Endothelial cell of umbilical vein (primary cell): ENCODE data around the gene PSD2. TPM values are rescaled to one million over a fixed set of nuclear protein-coding genes. Genes with fewer than 3 reads are reported as not detected.

ENCODE experiments used
- BruUV-seq: library from RNA; stranded (reverse); fragments of 400-500 nt; replicated peaks from 2 replicates; lab custom pipeline; 2021; lab: Mats Ljungman, UMichigan
- CTCF ChIA-PET: fragments of 300-600, 350-600 bp; sonication (Branson Sonifier 250); formaldehyde crosslinking; loops from one replicate; lab custom pipeline; 2021; ENCODE audit warnings: antibody characterized with exemption, inconsistent platforms; lab: Charles Lee
- POLR2A ChIA-PET: fragments of 300-600, 350-600 bp; sonication (Branson Sonifier 250); formaldehyde crosslinking; loops from one replicate; lab custom pipeline; 2021; ENCODE audit warnings: antibody characterized with exemption, inconsistent platforms; lab: Charles Lee
- DNase-seq: peaks from one replicate; pipeline ENCODE4 v3.0.0-alpha.2; 2011; ENCODE audit warnings: low read depth, low spot score
- FAIRE-seq: peaks from 2 replicates; lab custom pipeline; 2011; peaks lifted over from hg19 to GRCh38; lab: Jason Lieb, UNC
- H2AFZ ChIP-seq: 2 replicates; pipeline ENCODE4 v1.6.0; 2012; ENCODE audit warnings: low read depth, low read length, control low read depth, inconsistent platforms
- H3K27ac ChIP-seq: 2 replicates; pipeline ENCODE4 v1.5.1; 2011; ENCODE audit warnings: low read depth, mild to moderate bottlenecking, control low read depth, low read length, moderate library complexity; ENCODE audit not compliant: insufficient read depth
- H3K27me3 ChIP-seq, 2 experiments: 2 replicates each; pipeline versions ENCODE4 v1.6.0 to v1.6.1; 2011; ENCODE audit warnings: low read length in 2 of 2, mixed read lengths in 1 of 2; ENCODE audit not compliant: control insufficient read depth in 2 of 2, insufficient read depth in 2 of 2
- H3K36me3 ChIP-seq, 2 experiments: 2 replicates in 1 of 2; 3 replicates in 1 of 2; pipeline ENCODE4 v1.5.1; 2011; ENCODE audit warnings: low read length in 2 of 2, mild to moderate bottlenecking in 1 of 2, moderate library complexity in 1 of 2; ENCODE audit not compliant: control insufficient read depth in 2 of 2, insufficient read depth in 2 of 2; ENCODE audit errors: extremely low read depth in 1 of 2
- H3K4me1 ChIP-seq: 3 replicates; pipeline ENCODE4 v1.5.1; 2011; ENCODE audit warnings: mild to moderate bottlenecking, low read length; ENCODE audit not compliant: control insufficient read depth, insufficient read depth; ENCODE audit errors: extremely low read depth
- H3K4me2 ChIP-seq: 2 replicates; pipeline ENCODE4 v1.6.1; 2011; ENCODE audit warnings: low read length, control low read depth, mixed read lengths; ENCODE audit not compliant: insufficient read depth
- H3K4me3 ChIP-seq, 3 experiments: fragments of 200-600 bp in 1 of 3; sonication (generic), shearing (Covaris generic) in 1 of 3; replicated peaks in 1 of 3; 2 replicates each; pipeline ENCODE4 v1.5.1; 2011 to 2016; ENCODE audit warnings: control low read depth in 3 of 3, low read length in 3 of 3, mild to moderate bottlenecking in 2 of 3, inconsistent platforms in 1 of 3, low read depth in 1 of 3, moderate library complexity in 1 of 3; ENCODE audit not compliant: insufficient read depth in 1 of 3
- H3K79me2 ChIP-seq: 2 replicates; pipeline ENCODE4 v1.6.0; 2012; ENCODE audit warnings: low read length, inconsistent platforms; ENCODE audit not compliant: control insufficient read depth, insufficient read depth
- H3K9ac ChIP-seq: replicated peaks from 2 replicates; pipeline ENCODE3; 2011; ENCODE audit warnings: low read length, control low read depth; ENCODE audit not compliant: insufficient read depth; ENCODE audit errors: extremely low read depth
- H3K9me1 ChIP-seq: replicated peaks from 3 replicates; pipeline ENCODE4 v1.6.0; 2011; ENCODE audit warnings: mild to moderate bottlenecking, low read length; ENCODE audit not compliant: control insufficient read depth, insufficient read depth; ENCODE audit errors: extremely low read depth
- H3K9me3 ChIP-seq: replicated peaks from 2 replicates; pipeline ENCODE4 v1.5.1; 2012; ENCODE audit warnings: low read length, inconsistent platforms; ENCODE audit not compliant: control insufficient read depth, insufficient read depth
- H4K20me1 ChIP-seq: replicated peaks from 2 replicates; pipeline ENCODE3; 2011; ENCODE audit warnings: mild to moderate bottlenecking, low read length; ENCODE audit not compliant: control insufficient read depth, insufficient read depth; ENCODE audit errors: extremely low read depth
- CTCF ChIP-seq, 2 donors: IDR thresholded peaks; 1 replicate in 1 of 2; 2 replicates in 1 of 2; pipeline ENCODE4 v1.5.1; 2011; ENCODE audit warnings: low read length in 2 of 2, mild to moderate bottlenecking in 2 of 2, moderate library complexity in 2 of 2, control low read depth in 1 of 2, inconsistent platforms in 1 of 2, low read depth in 1 of 2; ENCODE audit not compliant: insufficient read depth in 1 of 2; ENCODE audit errors: extremely low read depth in 1 of 2
- EZH2 ChIP-seq: IDR thresholded peaks from 2 replicates; pipeline ENCODE4 v1.6.1; 2012; ENCODE audit warnings: borderline replicate concordance, low read depth, mild to moderate bottlenecking, moderate library complexity, low read length, inconsistent platforms; ENCODE audit not compliant: severe bottlenecking
- FOS ChIP-seq: IDR thresholded peaks from 2 replicates; pipeline ENCODE4 v1.6.1; 2011; ENCODE audit warnings: mild to moderate bottlenecking, low read length, moderate library complexity, borderline replicate concordance; ENCODE audit not compliant: insufficient read depth
- GATA2 ChIP-seq: IDR thresholded peaks from 2 replicates; pipeline ENCODE4 v1.7.0; 2011; ENCODE audit warnings: low read depth, mild to moderate bottlenecking, moderate library complexity, mixed read lengths, low read length; ENCODE audit not compliant: insufficient read length, insufficient read depth
- JUN ChIP-seq: IDR thresholded peaks from 2 replicates; pipeline ENCODE4 v1.6.1; 2011; ENCODE audit warnings: borderline replicate concordance, low read depth; ENCODE audit not compliant: insufficient read length, insufficient read depth
- MAX ChIP-seq: IDR thresholded peaks from 2 replicates; pipeline ENCODE4 v1.6.1; 2011; ENCODE audit not compliant: insufficient read depth, insufficient read length
- MYC ChIP-seq: IDR thresholded peaks from one replicate; pipeline ENCODE4 v1.6.1; 2011; ENCODE audit warnings: mild to moderate bottlenecking, low read depth, low read length
- POLR2A ChIP-seq: IDR thresholded peaks from 2 replicates; pipeline ENCODE4 v1.6.1; 2012; ENCODE audit warnings: low read depth, mild to moderate bottlenecking, control low read depth, low read length
- POLR2AphosphoS5 ChIP-seq: IDR thresholded peaks from 2 replicates; pipeline ENCODE4 v1.6.1; 2012; ENCODE audit warnings: low read depth, mild to moderate bottlenecking, control low read depth, low read length, moderate library complexity; ENCODE audit not compliant: insufficient read depth
- dilution Hi-C: fragments of 300-500 bp; cut with MboI; formaldehyde crosslinking; loops from one replicate; pipeline ENCODE4 v1.15.0; 2019; ENCODE audit warnings: low sequenced_read_pairs; ENCODE audit not compliant: extremely low pct_ligation_motif_present
- intact Hi-C: fragments of 100-400 bp; cut with micrococcal nuclease; formaldehyde crosslinking; loops from one replicate; pipeline ENCODE4 v1.10.0; 2022
- polyA plus RNA-seq, 4 experiments: library from polyadenylated mRNA; depleted of rRNA in 3 of 4; stranded (reverse) in 3 of 4; unstranded in 1 of 4; fragments of >200 nt; gene quantifications; 2 replicates each; pipeline versions ENCODE4 v1.2.1 to v1.2.3, GENCODE V29; 2011 to 2012; ENCODE audit warnings: missing spikeins in 1 of 4
- total RNA-seq: library from RNA; stranded (reverse); gene quantifications from 2 replicates; pipeline ENCODE4 v1.2.3, GENCODE V29; 2021

Gene PSD2
- total and polyA plus RNA-seq, 2 donors (not counting 3 experiments of a cell fraction or from before 2014, with no cell fraction given) = not detected

- FAIRE-seq (no peak), DNase-seq (no peak)
- Histone ChIP-seq H3K27me3 (peaks cover 6 to 12% of the 10 kb centered on the region in 2 experiments), H3K4me2 (no peak overlapping the region), H3K27ac (no peak overlapping the region), H3K9me3 (no peaks in the 10 kb centered on the region), H3K36me3 (no peaks in the 10 kb centered on the region), H3K9me1 (no peaks in the 10 kb centered on the region), H3K4me1 (no peaks in the 10 kb centered on the region), H4K20me1 (no peaks in the 10 kb centered on the region), H3K4me3 (no peak overlapping the region), H2AFZ (no peak overlapping the region), H3K9ac (no peak overlapping the region), H3K79me2 (no peaks in the 10 kb centered on the region)
- intact Hi-C loops = loop anchor here (1.0 to 5.0 kb wide), 4 partner anchors 21 to 292 kb away; no protein-coding TSS in a partner anchor
- dilution Hi-C loops = no loop called here
- CTCF ChIA-PET = interaction anchor here (0.7 to 3.2 kb wide), 2 partner anchors 9 to 78 kb away, joined by 3 to 36 read pairs; no protein-coding TSS in a partner anchor
- TF ChIP-seq POLR2AphosphoS5 (no peak), MYC (no peak), JUN (no peak), EZH2 (no peak), MAX (no peak)
- POLR2A ChIA-PET = no interaction called here
- no TSS peak for BruUV-seq
Observed at GRCh38 chr5:139864716-139865483, 69.3 kb downstream of the PSD2 start.

GRCh38 chr5:139867109-139867508 is 71.5 kb downstream of the PSD2 start:
- no peak for FAIRE-seq
- POLR2A ChIA-PET = no interaction called here
- no peak for DNase-seq
- no peaks in the 10 kb centered on the region for H3K79me2 ChIP-seq
- no peak overlapping the region for H3K4me2 ChIP-seq
- H3K4me3 ChIP-seq = no peak overlapping the region
- H3K27ac ChIP-seq = no peak overlapping the region
- peaks cover 6 to 12% of the 10 kb centered on the region in 2 experiments for H3K27me3 ChIP-seq
- TF ChIP-seq POLR2A (no peak), GATA2 (no peak), JUN (no peak), CTCF (IDR thresholded peaks at IDR 0.05; ENCODE audit: extremely low read depth in 1 of 2, insufficient read depth in 1 of 2, low read depth in 1 of 2, low read length in 2 of 2) (no peak), EZH2 (no peak), POLR2AphosphoS5 (no peak), FOS (no peak), MYC (no peak), MAX (no peak)
- dilution Hi-C loops = no loop called here
- no peaks in the 10 kb centered on the region for H3K9me3 ChIP-seq
- no peaks in the 10 kb centered on the region for H3K9me1 ChIP-seq
- CTCF ChIA-PET = interaction anchor here (1.1 to 3.2 kb wide), 2 partner anchors 80 to 102 kb away, joined by 3 to 36 read pairs; no protein-coding TSS in a partner anchor
- no peaks in the 10 kb centered on the region for H4K20me1 ChIP-seq
- no peaks in the 10 kb centered on the region for H3K36me3 ChIP-seq
- intact Hi-C loops = no loop called here
- no peaks in the 10 kb centered on the region for H3K4me1 ChIP-seq
- H3K9ac ChIP-seq = no peak overlapping the region
- no TSS peak for BruUV-seq
- H2AFZ ChIP-seq = no peak overlapping the region
